ENCODE results near the gene EYA2.

EYA2 gene

DNA sequence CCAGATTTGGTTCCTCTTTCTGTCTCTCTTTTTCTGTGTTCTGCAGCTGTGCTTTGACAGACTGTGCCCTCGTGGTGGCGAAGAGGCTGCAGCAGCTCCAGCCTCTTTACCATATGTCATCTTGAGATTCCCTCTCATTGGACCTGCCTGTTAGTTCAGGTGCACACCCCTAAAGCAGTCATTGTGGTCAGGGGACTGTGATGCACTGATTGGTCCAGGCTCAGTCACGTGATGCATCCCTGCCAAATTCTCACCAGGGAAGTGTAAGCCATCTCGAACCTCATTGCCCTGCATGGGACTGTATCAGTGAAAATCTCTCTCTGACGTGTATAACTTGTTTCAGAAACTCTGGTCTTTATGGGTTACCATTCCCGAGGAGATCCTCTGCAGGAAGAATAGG, 160.3 kb downstream of the EYA2 start:
- TF ChIP-seq, protein P1, sequence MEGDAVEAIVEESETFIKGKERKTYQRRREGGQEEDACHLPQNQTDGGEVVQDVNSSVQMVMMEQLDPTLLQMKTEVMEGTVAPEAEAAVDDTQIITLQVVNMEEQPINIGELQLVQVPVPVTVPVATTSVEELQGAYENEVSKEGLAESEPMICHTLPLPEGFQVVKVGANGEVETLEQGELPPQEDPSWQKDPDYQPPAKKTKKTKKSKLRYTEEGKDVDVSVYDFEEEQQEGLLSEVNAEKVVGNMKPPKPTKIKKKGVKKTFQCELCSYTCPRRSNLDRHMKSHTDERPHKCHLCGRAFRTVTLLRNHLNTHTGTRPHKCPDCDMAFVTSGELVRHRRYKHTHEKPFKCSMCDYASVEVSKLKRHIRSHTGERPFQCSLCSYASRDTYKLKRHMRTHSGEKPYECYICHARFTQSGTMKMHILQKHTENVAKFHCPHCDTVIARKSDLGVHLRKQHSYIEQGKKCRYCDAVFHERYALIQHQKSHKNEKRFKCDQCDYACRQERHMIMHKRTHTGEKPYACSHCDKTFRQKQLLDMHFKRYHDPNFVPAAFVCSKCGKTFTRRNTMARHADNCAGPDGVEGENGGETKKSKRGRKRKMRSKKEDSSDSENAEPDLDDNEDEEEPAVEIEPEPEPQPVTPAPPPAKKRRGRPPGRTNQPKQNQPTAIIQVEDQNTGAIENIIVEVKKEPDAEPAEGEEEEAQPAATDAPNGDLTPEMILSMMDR (IDR thresholded peaks at IDR 0.05; ENCODE audit: low read depth, low read length): no peak
- DNase-seq (ENCODE audit: low read depth in 2 of 2): no peak
- H3K4me3 ChIP-seq (replicated peaks in 1 of 2; ENCODE audit: low read depth in 2 of 2, low read length in 2 of 2): no peak overlapping the region

DNA sequence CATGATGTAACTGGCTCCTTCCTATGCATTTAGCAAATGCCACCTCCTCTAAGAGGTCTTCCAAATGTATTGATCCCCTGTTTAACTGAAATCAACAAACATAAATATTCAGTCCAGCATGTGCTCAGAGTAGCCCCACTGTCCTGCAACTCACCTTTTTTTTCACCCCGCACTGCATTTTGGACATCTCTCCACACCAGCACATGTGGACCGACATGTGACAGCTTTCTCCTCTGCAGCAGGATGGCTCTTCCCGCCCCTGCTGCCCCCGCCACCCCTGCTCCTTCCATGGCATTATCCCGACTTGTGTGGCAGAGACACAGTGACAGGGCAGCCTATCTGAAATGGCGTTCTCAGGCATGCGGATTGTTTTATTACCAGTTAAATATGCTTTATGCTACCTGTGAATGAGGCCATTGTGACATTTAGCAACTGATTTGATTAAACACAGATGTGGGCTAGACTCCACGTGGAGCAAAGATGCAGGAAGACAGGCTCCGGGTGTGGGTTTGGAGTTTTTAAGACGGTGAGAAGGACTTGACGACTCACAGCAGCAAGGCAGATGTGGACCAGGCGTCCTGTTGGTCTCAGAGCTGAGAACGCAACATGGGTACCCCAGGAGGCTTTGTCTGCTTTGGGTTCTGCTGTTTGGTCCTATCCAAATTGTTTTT, 161.2 kb downstream of the EYA2 start:
- TF ChIP-seq, protein P1 (IDR thresholded peaks at IDR 0.05; ENCODE audit: low read depth, low read length): no peak
- DNase-seq (ENCODE audit: low read depth in 2 of 2): no peak
- no peak overlapping the region for H3K4me3 ChIP-seq (replicated peaks in 1 of 2; ENCODE audit: low read depth in 2 of 2, low read length in 2 of 2)

DNA sequence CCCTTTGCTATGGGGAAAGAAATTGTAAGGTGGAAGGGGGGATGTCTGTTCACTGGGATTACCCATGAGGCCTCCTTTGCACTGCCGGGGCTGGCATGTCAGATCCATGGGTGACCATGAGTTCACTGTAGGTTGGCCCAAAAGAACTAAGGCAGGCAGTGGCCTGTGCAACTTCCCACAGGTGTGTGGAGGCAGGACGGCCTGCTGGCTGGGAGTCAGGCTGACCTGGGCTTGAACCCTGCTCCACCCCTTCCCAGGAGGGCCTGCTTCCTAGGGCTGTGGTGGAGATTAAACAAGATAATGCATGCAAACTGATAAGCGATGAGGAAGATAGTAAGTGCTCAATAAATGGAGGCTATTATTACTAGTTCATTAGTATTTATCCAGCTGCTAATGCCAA, 163.0 kb downstream of the EYA2 start:
- no peak for DNase-seq (ENCODE audit: low read depth in 2 of 2)
- no peak overlapping the region for H3K4me3 ChIP-seq (replicated peaks in 1 of 2; ENCODE audit: low read depth in 2 of 2, low read length in 2 of 2)
- TF ChIP-seq, protein P1 (IDR thresholded peaks at IDR 0.05; ENCODE audit: low read depth, low read length): no peak

DNA sequence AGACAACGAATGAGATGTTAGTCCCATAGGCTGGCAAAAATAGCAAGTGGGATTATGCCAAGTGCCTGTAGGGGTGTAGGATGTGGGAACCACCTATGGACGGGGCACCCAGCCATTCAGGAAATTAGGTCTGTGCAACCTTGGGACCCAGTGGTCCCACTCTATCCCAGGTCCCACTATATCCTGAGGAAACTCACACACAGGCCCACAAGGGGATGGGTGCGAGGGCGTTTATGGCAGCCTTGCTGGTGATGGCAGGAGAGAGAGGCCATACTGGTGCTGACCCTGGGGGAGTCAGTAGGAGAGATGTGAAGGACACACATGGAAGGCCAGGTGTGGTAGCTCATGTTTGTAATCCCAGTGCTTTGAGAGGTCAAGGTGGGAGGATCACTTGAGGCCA, 163.6 kb downstream of the EYA2 start:
- no peak overlapping the region for H3K4me3 ChIP-seq (replicated peaks in 1 of 2; ENCODE audit: low read depth in 2 of 2, low read length in 2 of 2)
- TF ChIP-seq, protein P1 (IDR thresholded peaks at IDR 0.05; ENCODE audit: low read depth, low read length): no peak
- no peak for DNase-seq (ENCODE audit: low read depth in 2 of 2)

DNA sequence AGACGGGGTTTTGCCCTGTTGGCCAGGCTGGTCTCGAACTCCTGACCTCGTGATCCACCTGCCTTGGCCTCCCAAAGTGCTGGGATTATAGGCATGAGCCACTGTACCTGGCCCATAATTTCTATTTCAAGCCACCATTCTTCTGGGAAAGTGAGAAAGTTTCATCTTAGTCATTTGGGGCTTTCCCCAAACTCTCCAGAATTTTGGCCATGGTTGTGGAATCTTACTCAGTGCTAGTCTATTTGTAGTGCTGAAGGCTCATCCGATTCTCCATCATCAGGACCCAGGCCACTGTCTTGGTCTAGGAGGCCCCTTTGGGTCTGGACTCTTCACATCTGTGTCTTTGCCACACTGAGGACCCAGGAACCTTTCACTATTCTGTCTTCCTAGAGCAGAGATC, 164.9 kb downstream of the EYA2 start:
- no peak overlapping the region for H3K4me3 ChIP-seq (replicated peaks in 1 of 2; ENCODE audit: low read depth in 2 of 2, low read length in 2 of 2)
- TF ChIP-seq, protein P1 (IDR thresholded peaks at IDR 0.05; ENCODE audit: low read depth, low read length): no peak
- peak in 1 of 2 donors; percentile 3 for DNase-seq (ENCODE audit: low read depth in 2 of 2)

DNA sequence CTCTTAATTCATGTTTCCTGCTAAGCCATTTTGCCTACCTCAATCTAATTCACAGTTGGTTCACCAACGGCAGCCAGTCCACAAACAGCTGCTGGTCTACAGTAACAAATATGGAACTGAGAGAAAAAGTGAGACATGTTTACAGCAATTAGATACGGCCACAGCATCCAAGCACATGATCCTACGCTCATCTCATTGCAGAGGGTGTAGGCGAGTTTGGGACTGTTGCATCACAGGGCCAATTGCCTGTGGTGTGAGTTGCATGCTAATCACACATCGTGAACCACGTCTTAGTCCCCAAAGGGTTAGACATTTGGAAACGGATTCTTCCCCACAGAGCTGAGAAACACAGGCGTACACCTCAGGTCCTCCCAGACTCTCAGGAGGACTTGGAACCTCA, 166.9 kb downstream of the EYA2 start:
- DNase-seq (ENCODE audit: low read depth in 2 of 2): no peak
- no peak overlapping the region for H3K4me3 ChIP-seq (replicated peaks in 1 of 2; ENCODE audit: low read depth in 2 of 2, low read length in 2 of 2)
- TF ChIP-seq, protein P1 (IDR thresholded peaks at IDR 0.05; ENCODE audit: low read depth, low read length): no peak
